GM18520 (cell line): ENCODE results near the gene LTB4R2.

Experiments
- ATAC-seq: cut with Tn5 transposase; IDR thresholded peaks from one replicate; pipeline ENCODE4 v1.9.1; 2021; ENCODE audit not compliant: unreplicated experiment

Gene LTB4R2

DNA sequence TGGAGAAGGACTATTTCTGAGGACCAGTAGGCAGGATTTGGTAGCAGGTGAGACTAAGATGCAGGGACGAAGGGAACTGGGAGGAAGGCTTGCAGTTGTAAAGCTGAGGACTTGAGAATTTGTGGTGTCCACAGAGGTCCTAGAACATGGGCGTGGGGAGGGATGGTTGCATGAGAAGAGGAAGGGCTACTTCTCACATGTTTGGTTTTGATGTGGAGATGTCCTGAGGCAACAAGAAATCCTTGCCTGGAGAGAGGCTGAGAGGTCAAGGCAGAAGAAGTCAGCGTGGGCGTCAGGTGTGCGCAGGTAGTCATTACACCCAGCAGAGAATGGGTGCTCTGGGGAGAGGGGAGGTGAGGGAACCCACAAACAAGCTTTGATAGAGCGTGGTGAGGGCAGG, 32.9 kb upstream of the LTB4R2 start:
- no peak for ATAC-seq

DNA sequence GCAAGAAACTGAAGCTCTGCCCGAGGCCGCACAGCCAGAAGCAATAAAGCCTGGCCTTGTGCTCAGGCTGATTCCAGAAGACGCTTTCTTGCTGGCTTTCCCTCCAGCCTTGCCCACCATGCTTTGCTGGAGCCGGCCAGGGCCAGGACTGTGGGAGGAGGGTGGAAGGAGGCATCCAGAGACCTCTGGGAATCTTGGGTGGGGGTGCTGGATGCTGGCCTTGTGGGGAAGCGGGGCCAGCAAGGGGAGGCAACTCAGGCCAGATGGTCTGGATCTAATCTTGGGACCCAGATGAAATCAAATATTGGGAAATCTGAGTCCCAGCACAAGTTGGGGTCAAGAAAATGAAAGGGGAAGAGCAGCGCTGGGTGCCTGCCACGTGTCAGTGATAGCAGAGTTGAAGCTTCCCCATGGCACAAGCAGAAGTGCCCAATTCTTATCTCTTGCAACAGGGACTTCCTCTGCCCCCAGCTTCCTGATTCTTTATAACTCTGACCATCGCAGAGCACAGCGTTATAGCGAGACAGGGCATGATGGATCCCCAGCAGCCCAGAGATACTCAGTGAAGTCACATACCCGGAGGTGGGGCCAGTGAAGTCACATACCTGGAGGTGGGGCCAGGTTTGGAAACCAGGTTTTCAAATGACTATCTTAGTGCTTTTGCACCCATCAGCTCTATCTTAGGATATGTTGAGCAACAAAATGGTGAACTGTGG, 32.2 kb upstream of the LTB4R2 start:
- ATAC-seq, result no peak

DNA sequence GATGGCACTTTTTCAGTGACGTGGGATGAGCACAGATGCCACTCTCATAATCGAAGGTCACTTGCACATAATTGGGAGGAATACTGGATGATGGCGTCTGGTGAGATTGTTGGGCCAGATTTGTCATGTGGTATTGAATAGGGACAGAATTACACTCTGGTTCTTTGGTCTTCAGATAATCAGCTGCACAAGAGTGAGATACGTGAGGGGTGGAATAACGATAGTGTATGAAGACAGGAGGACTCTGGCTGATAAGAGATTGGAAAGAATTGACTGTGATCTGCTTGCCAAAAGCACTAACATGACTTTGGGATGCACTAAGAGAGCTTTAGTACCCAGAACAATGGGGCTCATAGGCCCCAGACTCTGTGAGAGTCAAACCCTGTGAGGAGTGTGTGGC, 31.5 kb upstream of the LTB4R2 start:
- no peak for ATAC-seq

GRCh38 chr14:24279301-24280186, 30.4 kb upstream of the LTB4R2 start:
- ATAC-seq, result peak; percentile 47

- no peak for ATAC-seq
These were observed 29.0 kb upstream of the LTB4R2 start for GRCh38 chr14:24280797-24281460.

DNA sequence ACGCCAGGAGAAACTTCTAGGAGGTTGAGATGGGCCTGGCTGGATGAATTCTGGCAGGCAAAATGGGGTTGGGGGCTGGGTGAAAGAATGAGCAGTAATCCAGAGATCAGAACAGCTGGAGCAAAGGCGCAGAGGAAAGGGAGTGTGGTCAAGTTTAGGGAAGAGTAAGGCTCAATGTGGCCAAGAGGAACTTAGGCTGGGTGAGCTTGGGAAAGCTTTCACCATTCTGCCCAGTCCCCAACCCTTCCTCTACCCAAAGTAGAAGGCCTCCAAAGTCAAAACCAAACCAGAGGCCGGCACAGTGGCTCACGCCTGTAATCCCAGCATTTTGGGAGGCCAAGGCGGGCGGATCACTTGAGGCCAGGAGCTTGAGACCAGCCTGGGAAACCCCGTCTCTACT, 28.3 kb upstream of the LTB4R2 start:
- no peak for ATAC-seq

- ATAC-seq, result no peak
These were observed 27.2 kb upstream of the LTB4R2 start for GRCh38 chr14:24282736-24283135.

DNA sequence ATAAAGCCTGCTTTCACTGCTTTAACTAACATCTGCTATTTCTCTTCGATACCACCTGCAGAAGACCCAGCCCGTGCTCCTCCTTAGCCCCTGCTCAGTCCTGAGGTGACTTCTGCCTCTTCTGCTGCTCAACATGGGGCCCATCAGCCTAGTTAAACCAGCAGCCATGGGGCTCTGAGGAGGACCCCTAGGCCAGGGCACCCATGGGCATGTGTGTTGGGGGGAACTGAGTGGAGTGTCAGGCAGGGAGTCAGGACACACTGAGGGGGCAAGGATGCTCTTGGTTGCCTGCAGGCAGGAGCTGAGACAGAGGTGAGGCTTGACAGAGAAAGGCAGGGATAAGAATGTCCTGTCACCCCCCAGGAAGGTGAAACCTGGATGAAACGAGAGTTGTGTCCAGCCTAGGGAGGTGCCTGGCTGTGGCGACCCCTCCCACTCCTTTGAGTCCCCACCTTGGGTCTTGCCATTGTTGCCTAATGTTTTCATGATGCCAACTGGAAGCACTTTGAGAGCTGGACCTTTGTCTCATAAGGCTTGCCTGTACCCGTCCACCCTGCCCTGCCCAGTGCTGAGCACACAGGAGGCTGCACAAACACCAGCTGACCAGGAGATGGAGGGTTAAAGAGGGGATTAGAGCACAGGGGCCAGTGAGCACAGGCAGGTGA, 26.0 kb upstream of the LTB4R2 start:
- no peak for ATAC-seq

DNA sequence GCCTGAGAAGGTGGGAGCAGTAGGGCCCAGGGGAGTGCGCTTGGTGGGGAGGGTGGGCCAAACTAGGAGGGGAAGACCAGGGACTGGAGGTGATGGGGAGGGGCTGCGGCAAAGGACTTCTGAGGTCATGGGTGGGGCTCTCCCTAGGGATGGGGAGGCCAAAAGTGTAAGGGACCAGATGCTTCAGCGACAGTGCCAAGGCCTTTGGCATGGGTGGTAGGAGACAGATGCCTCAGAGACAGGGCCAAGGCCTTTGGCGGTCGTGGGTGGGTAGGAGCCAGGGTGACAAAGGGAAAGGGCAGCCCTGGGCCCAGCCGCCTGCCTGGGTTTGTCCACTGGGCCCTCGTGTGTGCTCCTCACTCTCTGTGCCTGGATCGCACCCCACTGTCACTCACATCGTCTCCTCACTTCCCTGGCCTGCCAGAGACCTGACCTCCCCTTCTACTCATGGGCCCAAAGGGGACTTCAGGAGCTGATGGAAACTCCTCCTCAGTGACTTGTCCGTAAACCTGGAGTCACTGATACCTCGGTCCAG, 25.4 kb upstream of the LTB4R2 start:
- no peak for ATAC-seq

DNA sequence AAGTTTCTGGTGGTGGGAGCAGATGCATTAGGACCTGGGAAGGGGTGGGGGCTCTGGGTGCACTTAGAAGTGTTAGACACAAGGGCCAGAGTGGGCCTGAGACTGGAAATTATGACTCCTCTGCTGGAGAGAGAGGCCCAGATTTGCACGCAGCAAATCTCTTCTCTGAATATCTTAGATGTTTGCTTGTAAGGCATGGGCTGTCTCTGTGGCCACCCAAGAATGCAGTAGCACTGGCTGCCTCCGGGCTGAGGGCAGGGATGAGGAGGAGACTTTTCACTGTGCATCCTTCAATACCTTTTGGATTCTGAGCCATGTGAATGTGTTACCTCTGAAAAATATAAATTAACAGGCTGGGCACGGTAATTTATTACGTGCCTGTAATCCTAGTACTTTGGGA, 24.6 kb upstream of the LTB4R2 start:
- no peak for ATAC-seq

DNA sequence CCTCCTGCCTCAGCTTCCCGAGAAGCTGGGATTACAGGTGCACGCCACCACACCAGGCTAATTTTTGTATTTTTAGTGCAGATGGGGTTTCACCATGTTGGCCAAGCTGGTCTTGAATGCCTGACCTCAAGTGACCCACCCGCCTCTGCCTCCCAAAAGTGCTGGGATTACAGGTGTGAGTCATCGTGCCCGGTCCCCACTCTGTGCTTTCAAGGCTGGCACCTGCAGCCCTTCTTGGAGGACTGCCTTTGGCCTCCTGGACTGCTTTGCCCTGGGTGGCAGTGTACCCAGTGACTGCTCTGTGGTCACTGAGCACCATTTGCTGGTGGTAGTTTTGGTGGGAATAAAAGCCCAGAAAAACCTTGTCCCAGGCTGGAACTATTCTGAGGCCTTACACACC, 22.9 kb upstream of the LTB4R2 start:
- ATAC-seq, result no peak

DNA sequence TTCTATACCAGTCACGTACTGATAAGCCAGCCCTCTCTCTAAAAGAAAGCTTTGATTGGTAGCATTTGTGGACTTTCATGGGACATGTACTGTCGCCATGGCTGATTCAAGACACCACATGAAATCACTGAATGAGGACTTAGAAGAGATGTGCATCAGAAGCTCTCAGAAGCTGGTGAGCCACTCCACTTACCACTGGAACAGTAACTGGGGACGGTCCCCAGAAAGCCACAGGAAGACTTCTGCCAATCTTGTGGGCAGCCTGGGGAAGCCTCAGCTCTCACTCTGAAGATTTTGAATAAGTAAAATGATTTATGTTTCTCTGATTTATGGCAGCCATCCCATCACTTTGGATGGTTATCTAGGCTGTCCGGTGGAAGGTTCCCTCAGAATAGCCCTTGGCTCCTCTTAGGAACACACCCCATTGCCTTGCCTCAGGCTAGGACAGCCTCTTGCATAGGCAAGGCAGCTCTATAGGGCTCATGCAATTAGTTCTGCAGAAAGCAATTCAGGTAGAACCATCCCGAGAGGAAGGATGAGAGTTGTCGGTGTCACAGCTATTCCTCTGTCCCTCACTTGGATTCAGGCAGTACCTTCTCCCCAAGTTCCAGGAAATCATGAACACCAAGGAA, 20.2 kb upstream of the LTB4R2 start:
- ATAC-seq, result peak; percentile 82

DNA sequence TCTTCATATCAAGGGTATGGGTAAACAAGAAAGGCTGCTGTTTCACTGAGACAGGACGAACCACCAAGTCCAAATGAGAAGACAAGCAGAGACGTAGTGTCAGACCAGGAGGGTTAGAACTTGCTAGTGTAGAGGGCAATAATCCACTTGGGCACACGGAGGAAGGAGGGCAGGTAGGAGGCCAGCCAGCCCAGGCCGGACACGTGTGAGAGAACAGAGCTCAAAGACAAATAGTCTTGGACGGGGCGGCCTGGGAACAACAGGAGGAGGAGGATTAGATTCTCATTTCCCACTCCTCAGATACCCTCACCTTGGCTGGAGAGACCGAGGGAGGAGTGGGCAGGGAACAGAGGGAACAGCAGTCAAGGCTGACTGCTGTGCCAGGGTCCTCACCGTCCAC, 19.2 kb upstream of the LTB4R2 start:
- ATAC-seq, result no peak

GRCh38 chr14:24291446-24292117, 18.4 kb upstream of the LTB4R2 start:
- ATAC-seq, result no peak

- no peak for ATAC-seq
These were observed 17.7 kb upstream of the LTB4R2 start for GRCh38 chr14:24292118-24292807.

DNA sequence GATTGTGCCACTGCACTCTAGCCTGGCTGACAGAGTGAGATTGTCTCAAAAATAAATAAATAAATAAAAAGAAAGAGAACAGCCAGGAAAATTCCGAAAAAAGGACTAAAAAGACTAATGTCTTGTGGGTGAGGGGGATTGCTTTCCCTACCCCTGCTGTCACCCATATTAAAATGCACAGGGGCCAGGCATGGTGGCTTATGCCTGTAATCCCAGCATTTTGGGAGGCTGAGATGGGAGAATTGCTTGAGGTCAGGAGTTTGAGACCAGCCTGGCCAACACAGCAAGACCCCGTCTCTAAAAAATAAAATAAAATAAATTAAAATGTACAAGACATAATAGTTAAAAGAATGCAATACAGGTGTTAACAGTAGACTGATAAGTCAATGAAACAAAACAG, 16.4 kb upstream of the LTB4R2 start:
- ATAC-seq, result no peak

GRCh38 chr14:24296341-24297157, 13.4 kb upstream of the LTB4R2 start:
- ATAC-seq, result peak; percentile 63

DNA sequence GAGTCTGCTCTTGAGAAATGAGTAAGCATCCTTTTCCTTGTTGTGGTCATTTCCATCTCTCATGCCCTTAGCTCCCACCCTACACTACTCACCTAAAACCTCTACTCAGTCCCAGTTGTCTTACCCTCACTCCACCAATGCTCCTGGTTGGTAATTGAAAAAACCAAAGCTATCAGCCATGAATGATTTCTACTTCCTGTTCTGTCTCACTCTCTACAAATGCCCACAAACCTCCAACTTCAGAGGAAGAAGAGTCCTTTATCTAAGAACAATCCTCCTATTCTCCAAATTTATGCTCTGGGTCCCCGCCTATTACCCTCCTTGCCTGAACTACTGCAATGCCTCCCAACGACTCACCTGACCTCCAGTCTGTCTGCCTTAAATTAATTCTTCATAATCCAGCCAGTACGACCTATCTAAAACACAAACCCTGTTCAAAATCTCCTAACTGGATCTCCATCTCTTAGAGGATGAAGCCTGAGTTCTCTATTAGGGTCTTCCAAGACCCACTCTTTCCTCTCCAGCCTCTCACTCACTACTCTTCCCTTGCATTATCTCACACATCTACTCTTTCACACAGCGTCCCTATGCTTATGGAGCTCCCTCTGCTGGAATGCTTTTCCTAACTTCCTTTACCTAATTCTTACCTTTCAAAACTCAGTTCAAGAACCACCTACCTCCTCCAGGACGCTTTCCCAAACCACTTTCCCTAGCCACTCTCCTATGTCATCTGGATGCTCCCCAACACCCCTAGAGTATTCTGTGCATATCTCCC, 12.6 kb upstream of the LTB4R2 start:
- no peak for ATAC-seq
